H1 (cell line): ENCODE data around the gene MAPRE2. TPM values are rescaled to one million over a fixed set of nuclear protein-coding genes. Genes with fewer than 3 reads are reported as not detected.

ENCODE experiments used
- BRCA1 ChIP-seq: IDR thresholded peaks from 2 replicates; pipeline ENCODE4 v1.6.1; 2012; ENCODE audit warnings: low read depth, low read length, improper control_type of control experiment
- CHD1 ChIP-seq: IDR thresholded peaks from 2 replicates; pipeline ENCODE4 v1.6.1; 2012; ENCODE audit warnings: low read depth, low read length, improper control_type of control experiment
- CHD2 ChIP-seq: IDR thresholded peaks from 2 replicates; pipeline ENCODE4 v1.6.1; 2012; ENCODE audit warnings: low read length, improper control_type of control experiment
- CREB1 ChIP-seq: IDR thresholded peaks from 2 replicates; pipeline ENCODE4 v1.6.1; 2012; ENCODE audit warnings: inconsistent platforms
- CTBP2 ChIP-seq: IDR thresholded peaks from 2 replicates; pipeline ENCODE4 v1.7.0; 2011; ENCODE audit warnings: borderline replicate concordance, mild to moderate bottlenecking, moderate library complexity, mixed read lengths, low read length; ENCODE audit not compliant: insufficient read depth, insufficient read length
- EGR1 ChIP-seq: IDR thresholded peaks from 2 replicates; pipeline ENCODE4 v1.6.1; 2011; ENCODE audit warnings: low read depth, low read length, borderline replicate concordance
- HDAC2 ChIP-seq, 2 experiments: fragments of 300-600 bp in 1 of 2; sonication (generic) in 1 of 2; IDR thresholded peaks; 2 replicates each; pipeline ENCODE4 v1.6.1; 2011 to 2012; ENCODE audit warnings: low read depth in 2 of 2, low read length in 2 of 2, mild to moderate bottlenecking in 2 of 2, moderate library complexity in 2 of 2, borderline replicate concordance in 1 of 2, inconsistent platforms in 1 of 2
- HDAC6 ChIP-seq: IDR thresholded peaks from one replicate; pipeline ENCODE4 v1.7.1; 2012; ENCODE audit warnings: low read depth, mild to moderate bottlenecking, inconsistent platforms, low read length, moderate library complexity
- JUND ChIP-seq: IDR thresholded peaks from 2 replicates; pipeline ENCODE4 v1.6.1; 2011; ENCODE audit warnings: mild to moderate bottlenecking, improper control_type of control experiment, low read length
- KDM4A ChIP-seq: IDR thresholded peaks from one replicate; pipeline ENCODE4 v1.7.1; 2012; ENCODE audit warnings: low read depth, mild to moderate bottlenecking, moderate library complexity, low read length, inconsistent platforms; ENCODE audit not compliant: severe bottlenecking
- KDM5A ChIP-seq: fragments of 200-600 bp; IDR thresholded peaks from 2 replicates; pipeline ENCODE4 v1.7.1; 2012; ENCODE audit warnings: mild to moderate bottlenecking, low read length, inconsistent platforms, mixed read lengths
- NANOG ChIP-seq: IDR thresholded peaks from 2 replicates; pipeline ENCODE4 v1.6.1; 2011; ENCODE audit warnings: low read length, low read depth, mild to moderate bottlenecking, inconsistent platforms; ENCODE audit not compliant: insufficient read depth, poor library complexity, severe bottlenecking
- PHF8 ChIP-seq: fragments of 200-600 bp; sonication (generic); conservative IDR thresholded peaks from 2 replicates; pipeline ENCODE4 v1.7.1; 2012; ENCODE audit warnings: low read depth, mild to moderate bottlenecking, inconsistent platforms, low read length, moderate library complexity
- POLR2A ChIP-seq, 2 experiments: IDR thresholded peaks; 1 replicate in 1 of 2; 2 replicates in 1 of 2; pipeline ENCODE4 v1.6.1; 2011; ENCODE audit warnings: low read depth in 2 of 2, low read length in 2 of 2, mild to moderate bottlenecking in 2 of 2; ENCODE audit errors: control extremely low read depth in 1 of 2
- POU5F1 ChIP-seq: IDR thresholded peaks from 2 replicates; pipeline ENCODE4 v1.6.1; 2011; ENCODE audit warnings: low read depth, mild to moderate bottlenecking, low read length, moderate library complexity
- RXRA ChIP-seq: IDR thresholded peaks from 2 replicates; pipeline ENCODE4 v1.6.1; 2011; ENCODE audit warnings: low read depth, mild to moderate bottlenecking, low read length, moderate library complexity; ENCODE audit not compliant: insufficient read depth
- SIRT6 ChIP-seq: IDR thresholded peaks from one replicate; pipeline ENCODE4 v1.7.1; 2012; ENCODE audit warnings: low read length, inconsistent platforms
- SIX5 ChIP-seq: IDR thresholded peaks from 2 replicates; pipeline ENCODE4 v1.6.1; 2011; ENCODE audit warnings: mild to moderate bottlenecking, low read depth, low read length
- SP1 ChIP-seq: IDR thresholded peaks from 2 replicates; pipeline ENCODE4 v1.6.1; 2011; ENCODE audit warnings: low read depth, low read length
- SP4 ChIP-seq: IDR thresholded peaks from 2 replicates; pipeline ENCODE4 v1.6.1; 2012; ENCODE audit warnings: low read length, inconsistent platforms
- TAF1 ChIP-seq: IDR thresholded peaks from 2 replicates; pipeline ENCODE4 v1.6.1; 2011; ENCODE audit warnings: mild to moderate bottlenecking, low read depth, low read length
- TBP ChIP-seq: IDR thresholded peaks from 2 replicates; pipeline ENCODE4 v1.6.1; 2011; ENCODE audit warnings: low read depth, low read length, improper control_type of control experiment
- TCF12 ChIP-seq: IDR thresholded peaks from 2 replicates; pipeline ENCODE4 v1.6.1; 2011; ENCODE audit warnings: low read depth, mild to moderate bottlenecking, low read length
- TEAD4 ChIP-seq: IDR thresholded peaks from 2 replicates; pipeline ENCODE4 v1.6.1; 2012; ENCODE audit warnings: low read depth, low read length, inconsistent platforms, mixed read lengths
- YY1 ChIP-seq: IDR thresholded peaks from 2 replicates; pipeline ENCODE4 v1.6.1; 2011; ENCODE audit warnings: low read depth, mild to moderate bottlenecking, low read length
- polyA plus RNA-seq, 7 experiments: library from polyadenylated mRNA; depleted of rRNA in 3 of 7; stranded (reverse) in 5 of 7; unstranded in 2 of 7; fragments of >200 nt in 5 of 7; fragments of 200-250 nt in 2 of 7; gene quantifications; 1 replicate in 5 of 7; 2 replicates in 1 of 7; 4 replicates in 1 of 7; pipeline versions ENCODE4 v1.2.1 to v1.2.3, GENCODE V29; 2011 to 2013; ENCODE audit warnings: missing spikeins in 2 of 7, mixed read lengths in 2 of 7
- total RNA-seq: library from RNA; stranded (reverse); fragmentation: NEBNext Ultra II Directional; extraction: Animal tissue kit (Norgen Biotek cat#: 25700); gene quantifications from 2 replicates; pipeline ENCODE4 v1.2.1, GENCODE V29; 2021
- TF ChIP-seq, protein P1 (sequence below): IDR thresholded peaks from 2 replicates; pipeline ENCODE4 v1.6.1; 2012; ENCODE audit warnings: inconsistent platforms

Gene MAPRE2
- total and polyA plus RNA-seq, 2 of the 8 experiments (the other 6 are each of a cell fraction or from before 2014, with no cell fraction given): 32.6 to 33.1 TPM

DNA sequence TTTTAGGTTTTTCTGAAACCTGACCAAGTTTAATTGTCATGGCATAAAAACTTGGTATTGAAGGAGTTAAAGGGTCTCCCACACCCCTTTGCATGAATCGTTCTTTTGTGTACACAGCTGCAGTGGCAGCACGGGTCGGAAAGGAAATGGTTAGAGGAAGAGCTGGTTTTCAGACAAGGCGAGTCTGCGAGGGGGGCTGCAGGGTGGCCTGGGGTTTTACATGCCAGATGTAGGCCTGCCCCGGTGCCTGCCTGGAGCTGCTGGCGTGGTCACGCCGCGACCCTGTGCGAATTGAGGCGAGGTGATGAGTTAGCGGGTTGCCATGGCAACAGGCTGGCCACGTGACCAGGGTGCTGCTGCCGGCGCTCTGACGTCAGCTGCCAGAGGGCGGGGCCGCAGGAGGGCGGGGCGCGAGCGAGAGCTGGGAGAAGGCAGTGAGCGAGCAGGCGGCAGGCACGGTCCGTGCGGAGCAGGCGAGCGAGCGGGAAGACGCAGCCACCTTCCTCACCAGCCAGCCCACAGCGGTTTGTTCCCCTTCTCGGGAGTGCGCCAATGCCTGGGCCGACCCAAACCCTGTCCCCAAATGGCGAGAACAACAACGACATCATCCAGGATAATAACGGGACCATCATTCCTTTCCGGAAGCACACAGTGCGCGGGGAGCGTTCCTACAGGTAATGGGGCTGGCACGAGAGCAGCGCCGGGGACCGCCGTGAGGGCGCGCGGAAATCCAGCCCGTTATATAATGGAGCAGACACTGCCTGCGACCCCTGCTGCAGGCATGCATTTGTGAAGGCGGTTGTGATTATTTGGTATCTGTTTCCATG, at the start of gene MAPRE2 (continued):
- no peak for TF ChIP-seq SP1
- no peak for TF ChIP-seq JUND
- no peak for TF ChIP-seq SIX5
- peak; percentile 93 for TF ChIP-seq CREB1
- no peak for TF ChIP-seq NANOG
- TF ChIP-seq SP4: no peak
- TF ChIP-seq TBP: peak; percentile 86
- TF ChIP-seq, protein P1, sequence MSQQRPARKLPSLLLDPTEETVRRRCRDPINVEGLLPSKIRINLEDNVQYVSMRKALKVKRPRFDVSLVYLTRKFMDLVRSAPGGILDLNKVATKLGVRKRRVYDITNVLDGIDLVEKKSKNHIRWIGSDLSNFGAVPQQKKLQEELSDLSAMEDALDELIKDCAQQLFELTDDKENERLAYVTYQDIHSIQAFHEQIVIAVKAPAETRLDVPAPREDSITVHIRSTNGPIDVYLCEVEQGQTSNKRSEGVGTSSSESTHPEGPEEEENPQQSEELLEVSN: peak; percentile 89
- no peak for TF ChIP-seq TEAD4
- peak; percentile 65; the same call in 1 of the 2 replicates for TF ChIP-seq TCF12
- TF ChIP-seq YY1: 0 out of 2 replicates have a peak, but pooled peaks have one; percentile 3
- TF ChIP-seq POLR2A (IDR thresholded peaks at IDR 0.05; ENCODE audit: control extremely low read depth in 1 of 2, low read depth in 2 of 2, low read length in 2 of 2): peak; percentile 93 to 96
- TF ChIP-seq HDAC6: no peak
- TF ChIP-seq KDM5A: no peak
- TF ChIP-seq CHD2: no peak; the same call in 1 of the 2 replicates
- TF ChIP-seq EGR1: no peak
- TF ChIP-seq CTBP2: no peak
- no peak for TF ChIP-seq RXRA
- no peak for TF ChIP-seq BRCA1
- TF ChIP-seq TAF1: peak; percentile 94
- peak; percentile 93 for TF ChIP-seq PHF8
- TF ChIP-seq KDM4A: peak; percentile 80
- no peak for TF ChIP-seq POU5F1
- TF ChIP-seq CHD1: no peak
- TF ChIP-seq SIRT6: no peak
- 0 out of 4 replicates have a peak, but pooled peaks of 1 of the 2 experiments have one; percentile 66 for TF ChIP-seq HDAC2 (IDR thresholded peaks at IDR 0.05; ENCODE audit: borderline replicate concordance in 1 of 2, low read depth in 2 of 2, low read length in 2 of 2)
